Astrocyte of the hippocampus (primary cell): ENCODE data around the gene SLC9C1.

Experiments
- DNase-seq: peaks from one replicate; pipeline ENCODE4 v3.0.0; 2011; ENCODE audit warnings: low read depth, low spot score

Gene SLC9C1

DNA sequence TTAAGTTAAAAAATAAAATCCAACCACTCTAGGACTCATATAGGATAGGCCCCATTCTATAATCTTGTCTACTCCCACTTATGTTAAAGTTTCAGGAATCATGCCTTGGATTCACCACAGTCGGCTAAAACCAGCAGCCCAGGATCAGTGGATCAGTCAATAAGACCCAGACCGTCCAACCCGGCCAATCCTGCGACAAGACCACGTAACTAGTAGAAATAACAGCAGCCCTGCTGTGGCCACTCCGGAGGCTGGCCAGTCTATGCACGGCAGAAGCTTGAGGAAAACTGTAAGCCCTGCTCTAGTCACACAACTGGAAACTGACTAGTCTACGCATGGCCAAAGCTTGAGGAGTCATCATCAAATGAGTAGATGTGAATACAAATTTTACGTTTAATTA, 12.8 kb upstream of the SLC9C1 start:
- DNase-seq = no peak

GRCh38 chr3:112304611-112305010, 10.6 kb upstream of the SLC9C1 start:
- no peak for DNase-seq

DNA sequence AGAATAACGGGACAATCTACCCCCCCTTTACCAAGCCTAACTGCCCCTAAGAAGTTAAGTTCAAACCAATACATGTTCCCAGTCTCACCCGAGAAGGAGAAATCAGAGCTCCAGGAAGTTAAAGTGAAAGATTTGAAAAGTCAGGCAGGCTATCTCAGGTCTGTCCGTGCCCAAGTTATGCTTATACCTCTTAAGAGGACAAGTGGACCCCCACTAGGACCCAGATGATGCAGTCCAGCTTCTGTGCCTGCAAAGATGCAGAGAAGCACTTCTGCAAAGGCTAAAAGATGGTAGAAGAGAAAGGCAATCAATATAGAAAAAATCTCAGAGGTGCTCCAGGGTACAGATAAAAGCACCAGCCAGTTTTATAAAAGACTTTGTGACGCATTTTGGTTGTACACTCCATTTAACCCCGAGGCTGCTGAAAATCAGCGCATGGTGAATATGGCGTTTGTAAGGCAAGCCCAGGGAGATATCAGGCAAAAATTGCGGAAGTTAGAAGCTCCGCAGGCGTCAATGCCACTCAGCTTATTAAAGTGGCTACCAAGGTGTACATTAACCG, 9.8 kb upstream of the SLC9C1 start:
- peak; percentile 65 for DNase-seq

DNA sequence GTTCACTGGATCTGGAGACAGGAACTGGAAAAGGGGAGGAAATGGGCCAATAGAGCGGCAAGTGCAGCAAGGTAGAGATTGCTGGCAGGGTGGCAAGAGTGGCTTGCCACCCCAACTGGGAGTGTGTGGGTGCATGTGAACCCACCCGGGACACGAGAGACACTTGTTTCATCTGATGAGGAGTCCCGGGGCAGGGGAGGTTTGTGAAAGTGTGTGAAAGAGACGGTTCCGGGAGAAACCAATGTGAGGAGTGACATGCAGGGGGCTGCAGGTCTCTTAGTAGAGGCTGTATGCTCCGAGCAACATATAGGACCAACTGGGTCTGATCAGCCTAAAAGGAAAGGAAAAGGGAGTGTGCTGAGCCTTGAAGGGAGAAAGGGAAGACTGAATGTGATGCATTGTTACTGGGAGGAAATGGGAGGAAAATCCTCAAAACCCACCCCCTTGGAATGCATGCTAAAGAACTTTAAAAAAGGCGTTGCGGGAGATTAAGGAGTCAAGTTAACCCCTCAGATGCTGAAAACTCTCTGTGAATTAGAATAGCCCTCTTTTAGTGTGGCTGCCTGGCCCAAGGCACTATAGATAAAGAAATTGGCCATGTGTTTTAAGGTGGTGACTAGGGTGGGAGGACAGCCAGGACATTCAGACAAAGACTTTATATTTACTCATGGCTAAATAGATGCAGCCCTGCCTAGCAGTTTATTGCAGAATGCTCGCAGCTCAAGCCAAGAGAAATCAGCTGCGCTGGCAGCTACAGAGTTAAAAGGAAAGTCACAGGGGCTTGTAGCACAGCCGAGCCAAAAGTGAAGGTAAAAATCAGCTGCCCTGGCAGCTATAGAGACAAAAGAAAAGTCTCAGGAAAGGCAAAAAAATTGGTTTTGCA, 9.1 kb upstream of the SLC9C1 start:
- DNase-seq = peak; percentile 61

DNA sequence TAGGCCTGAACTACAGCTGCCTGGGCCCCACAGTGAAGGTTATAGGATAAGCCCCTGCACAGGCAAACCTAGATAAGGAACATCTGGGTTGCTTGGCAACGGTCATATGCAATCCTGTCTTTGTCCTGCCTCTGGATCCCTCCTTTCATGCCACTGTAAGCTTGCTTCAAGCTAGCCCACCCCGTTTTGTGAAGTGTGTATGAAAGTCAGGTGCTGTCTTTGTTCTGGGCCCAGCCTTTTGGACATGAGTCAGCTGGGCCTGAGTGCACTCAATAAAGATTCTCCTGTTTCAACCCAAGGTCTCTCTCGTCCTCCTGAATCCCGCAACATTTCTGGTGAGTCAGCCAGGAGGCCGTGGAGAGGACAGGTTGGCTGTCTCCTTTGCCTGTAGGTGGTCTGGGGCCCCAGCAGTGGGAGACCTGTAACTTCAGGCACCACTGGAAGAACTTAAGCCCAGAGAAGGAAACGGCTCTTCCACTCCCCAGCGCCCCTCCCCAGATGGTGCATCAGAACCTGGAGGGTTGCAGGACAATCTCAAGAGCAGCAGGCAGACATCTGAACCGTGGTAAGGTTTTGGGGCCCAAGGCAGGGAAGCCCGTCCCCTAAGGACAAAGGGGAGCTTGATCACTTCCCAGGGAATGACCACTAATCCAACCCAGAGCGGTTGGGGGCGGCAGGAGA, 8.3 kb upstream of the SLC9C1 start:
- DNase-seq = no peak

GRCh38 chr3:112298781-112299180, 4.8 kb upstream of the SLC9C1 start:
- DNase-seq = no peak

DNA sequence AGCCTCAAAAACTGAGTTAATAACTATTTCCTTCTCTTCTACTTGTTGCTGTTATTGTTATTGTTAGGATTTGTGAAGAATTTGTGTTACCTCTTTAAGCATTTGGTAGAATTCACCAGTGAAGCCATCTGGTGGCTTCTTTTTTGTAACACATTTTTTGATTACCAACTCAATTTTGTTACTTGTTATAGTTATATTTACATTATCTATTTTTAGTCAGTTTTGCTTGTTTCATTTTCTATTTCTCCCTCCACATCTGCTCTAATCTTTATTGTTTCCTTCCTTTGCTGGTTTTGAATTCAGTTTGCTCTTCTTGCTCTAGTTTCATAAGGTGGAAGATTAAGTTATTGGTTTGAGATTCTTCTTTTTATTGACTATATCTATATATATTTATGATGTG, 3.7 kb upstream of the SLC9C1 start:
- DNase-seq = no peak

- no peak for DNase-seq
These were observed 5.0 kb downstream of the SLC9C1 start for GRCh38 chr3:112289011-112289410.

- DNase-seq = no peak
These were observed 13.8 kb downstream of the SLC9C1 start for GRCh38 chr3:112280266-112280665.

GRCh38 chr3:112273536-112273935, 20.5 kb downstream of the SLC9C1 start:
- DNase-seq = no peak

DNA sequence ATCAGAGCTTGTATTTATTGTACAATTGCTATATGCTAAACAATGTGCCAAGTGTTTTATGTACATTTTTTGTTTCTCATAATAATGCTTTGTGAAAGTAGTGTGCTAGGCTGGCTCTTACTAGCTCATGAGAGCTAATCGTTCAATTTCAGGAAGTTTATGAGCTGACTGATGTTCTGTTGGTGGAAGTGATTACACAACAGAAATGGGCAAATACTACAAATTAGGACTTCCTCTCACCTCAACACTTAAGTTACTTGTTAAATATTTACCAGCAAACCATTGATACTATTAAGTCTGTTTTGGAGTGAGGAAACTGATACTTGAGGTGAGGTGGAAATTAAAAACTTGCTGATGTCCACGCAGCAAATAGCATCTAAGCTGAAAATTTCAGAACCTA, 32.3 kb downstream of the SLC9C1 start:
- DNase-seq = no peak

DNA sequence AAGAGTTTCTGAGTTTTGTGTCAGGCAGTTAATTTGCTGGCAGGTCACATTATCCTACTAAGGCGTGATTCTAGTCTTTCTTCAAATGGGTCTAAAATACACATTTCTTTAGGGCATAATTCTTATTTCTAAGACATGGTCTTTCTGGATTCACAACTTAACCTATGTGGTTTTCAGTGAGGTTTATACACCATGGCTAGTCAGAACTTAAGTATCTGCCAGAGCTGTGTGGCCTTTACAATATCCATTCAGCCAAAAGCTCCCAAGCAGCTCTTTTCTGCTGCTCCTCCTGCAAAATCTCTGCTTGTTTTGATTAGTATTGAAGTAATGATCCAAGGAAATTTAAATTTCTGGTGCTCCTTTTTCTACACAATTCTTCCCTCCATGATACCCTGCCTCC, 33.5 kb downstream of the SLC9C1 start:
- no peak for DNase-seq

GRCh38 chr3:112253301-112253971, 40.6 kb downstream of the SLC9C1 start:
- no peak for DNase-seq

GRCh38 chr3:112247900-112248299, 46.1 kb downstream of the SLC9C1 start:
- no peak for DNase-seq

DNA sequence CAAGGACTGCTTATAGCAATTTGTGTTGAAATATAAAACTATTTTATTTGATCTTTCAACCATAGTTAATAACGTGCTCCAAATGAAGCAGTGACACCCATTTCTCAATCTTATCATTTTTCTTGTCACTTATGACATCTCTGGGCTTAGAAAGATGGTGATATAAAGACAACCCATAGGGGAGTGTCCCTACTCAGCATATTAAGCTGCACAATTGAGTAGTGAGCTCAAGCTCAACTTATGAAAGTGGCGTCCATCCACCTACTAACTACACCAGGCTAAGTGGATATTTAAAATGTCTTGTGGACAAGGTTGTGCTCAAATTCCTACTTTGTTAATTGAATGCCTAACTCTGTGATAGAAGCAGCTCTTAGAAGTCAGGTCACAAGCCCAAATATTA, 46.7 kb downstream of the SLC9C1 start:
- no peak for DNase-seq

DNA sequence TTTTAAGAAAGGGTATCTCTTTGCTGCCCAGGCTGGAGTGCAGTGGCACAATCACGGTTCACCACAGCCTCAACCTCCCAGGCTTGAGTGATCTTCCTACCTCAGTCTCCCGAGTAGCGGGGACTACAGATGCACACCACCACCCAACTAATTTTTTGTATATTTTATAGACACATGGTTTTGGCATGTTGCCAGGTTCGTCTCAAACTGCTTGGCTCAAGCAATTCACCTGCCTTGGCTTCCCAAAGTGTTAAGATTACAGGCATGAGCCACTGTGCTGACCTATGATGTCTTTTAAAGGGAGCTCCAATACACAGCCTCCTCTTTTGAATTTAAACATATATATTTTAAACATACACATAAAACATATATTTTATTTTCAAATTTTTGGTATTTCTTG, 60.9 kb downstream of the SLC9C1 start:
- DNase-seq = no peak

DNA sequence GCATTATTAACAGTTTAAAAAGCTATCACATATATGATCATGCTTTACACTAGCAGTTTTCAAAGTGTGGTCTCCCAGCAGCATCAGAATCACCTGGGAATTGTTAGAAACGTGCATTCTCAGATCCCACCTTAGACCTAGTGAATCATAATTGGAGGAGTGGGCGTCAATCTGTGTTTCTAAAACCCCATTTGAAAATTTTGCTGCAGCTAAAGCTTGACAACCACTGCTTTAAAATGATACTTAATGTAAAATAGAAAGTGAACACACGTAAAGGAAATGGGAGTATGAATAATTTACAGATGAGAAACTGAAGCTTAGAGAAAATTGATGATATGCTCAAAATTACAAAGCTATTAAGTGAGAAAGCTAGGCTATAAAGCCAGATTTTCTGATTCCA, 62.3 kb downstream of the SLC9C1 start:
- DNase-seq = no peak

DNA sequence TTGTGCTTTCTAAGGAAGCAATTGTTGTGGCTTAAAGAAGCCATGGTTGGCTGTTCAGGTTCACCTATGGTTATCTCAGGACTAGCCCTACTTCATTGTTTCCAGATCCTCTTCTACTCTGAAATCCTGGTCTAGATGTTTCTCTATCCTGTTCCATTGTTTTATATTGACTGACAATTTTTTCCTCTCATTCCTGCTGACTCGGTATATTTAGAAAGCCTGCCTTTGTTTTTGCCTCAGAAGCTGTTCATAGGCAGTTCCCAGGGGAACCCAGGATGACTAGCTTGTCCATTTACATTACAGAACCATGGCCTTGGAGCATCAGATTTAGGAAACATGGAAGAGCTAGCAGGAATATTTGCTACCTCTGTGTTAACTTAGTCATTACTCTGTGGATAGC, 64.0 kb downstream of the SLC9C1 start:
- no peak for DNase-seq

DNA sequence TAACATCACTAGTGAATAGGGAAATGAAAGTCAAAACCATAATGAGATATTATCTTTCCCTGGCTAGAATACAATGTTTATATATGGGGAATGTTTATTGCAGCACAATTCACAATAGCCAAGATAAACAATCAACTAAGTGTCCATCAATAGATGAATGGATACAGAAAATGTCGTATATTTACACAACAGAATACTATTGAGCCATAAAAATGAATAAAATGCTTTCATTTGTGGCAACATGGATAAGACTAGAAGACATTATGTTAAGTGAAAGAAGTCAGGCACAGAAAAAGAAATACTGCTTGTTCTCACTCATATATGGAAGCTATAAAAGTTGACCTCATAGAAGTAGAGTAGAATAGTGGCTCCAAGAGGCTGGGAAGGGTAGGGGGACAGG, 65.2 kb downstream of the SLC9C1 start:
- no peak for DNase-seq

GRCh38 chr3:112200317-112200666, 93.7 kb downstream of the SLC9C1 start:
- DNase-seq = no peak

- peak; percentile 4 for DNase-seq
These were observed 94.2 kb downstream of the SLC9C1 start for GRCh38 chr3:112199622-112200316.

GRCh38 chr3:112197131-112197530, 96.9 kb downstream of the SLC9C1 start:
- no peak for DNase-seq
